Stomach (tissue), 9 donors: ENCODE data around the gene SLC44A2. TPM values are rescaled to one million over a fixed set of nuclear protein-coding genes. Genes with fewer than 3 reads are reported as not detected.

Experiments
- DNase-seq, 2 donors: peaks; one replicate each; pipeline versions ENCODE4 v3.0.0 to v3.0.0-alpha.2; 2013 to 2019
- H3K27ac ChIP-seq, 5 donors: fragments of 200-600 bp in 4 of 5; sonication (generic) in 4 of 5; one replicate each; pipeline ENCODE4 v1.5.1; 2013 to 2019; ENCODE audit warnings: mild to moderate bottlenecking in 1 of 5, moderate library complexity in 1 of 5
- H3K27me3 ChIP-seq, 3 donors: fragments of 200-600 bp; sonication (generic); one replicate each; pipeline ENCODE4 v1.5.1; 2017 to 2019; ENCODE audit warnings: mixed run types in 1 of 3
- H3K36me3 ChIP-seq, 4 donors: fragments of 200-600 bp; sonication (generic); 1 replicate in 3 of 4; 2 replicates in 1 of 4; pipeline ENCODE4 v1.5.1; 2016 to 2019
- H3K4me1 ChIP-seq, 4 donors: fragments of 200-600 bp; sonication (generic); one replicate each; pipeline ENCODE4 v1.5.1; 2016 to 2019
- H3K4me3 ChIP-seq, 4 donors: fragments of 200-600 bp; sonication (generic) in 3 of 4; one replicate each; pipeline ENCODE4 v1.5.1; 2016 to 2019; ENCODE audit warnings: mild to moderate bottlenecking in 1 of 4
- H3K9me3 ChIP-seq, 4 donors: fragments of 200-600 bp; sonication (generic); one replicate each; pipeline ENCODE4 v1.5.1; 2016 to 2019
- CTCF ChIP-seq, 7 experiments: fragments of 450-650 bp in 4 of 7; fragments of 200-600 bp in 3 of 7; sonication (generic) in 3 of 7; IDR thresholded peaks; one replicate each; pipeline ENCODE4 v1.5.1; 2016 to 2019; ENCODE audit warnings: antibody characterized with exemption in 7 of 7, control low read depth in 2 of 7, mild to moderate bottlenecking in 1 of 7
- EP300 ChIP-seq: sonication (generic); formaldehyde crosslinking; IDR thresholded peaks from one replicate; pipeline ENCODE4 v1.6.1; 2017; ENCODE audit warnings: antibody characterized with exemption
- POLR2A ChIP-seq, 4 donors: fragments of 450-650 bp; IDR thresholded peaks; one replicate each; pipeline ENCODE4 v1.6.1; 2016; ENCODE audit warnings: antibody characterized with exemption in 4 of 4, control low read depth in 2 of 4, mild to moderate bottlenecking in 1 of 4, moderate library complexity in 1 of 4
- POLR2AphosphoS5 ChIP-seq, 3 donors: sonication (generic); formaldehyde crosslinking; IDR thresholded peaks; one replicate each; pipeline ENCODE4 v1.6.1; 2016; ENCODE audit warnings: antibody characterized with exemption in 3 of 3
- WGBS, 5 donors: extraction: QIAGEN DNeasy Blood & Tissue Kit in 3 of 5; methylation state at CpG; one replicate each; pipeline versions ENCODE4 v1.1.5 to v1.1.7; 2013 to 2018; 5-methylcytosine and 5-hydroxymethylcytosine counted together
- intact Hi-C: fragments of 100-400 bp; cut with DNase I; formaldehyde crosslinking; loops from one replicate; pipeline ENCODE4 v1.15.1; 2023; ENCODE audit warnings: low total_unique reads
- polyA plus RNA-seq, 3 donors: library from polyadenylated mRNA; stranded (reverse); fragments of 200-250 nt; gene quantifications; one replicate each; pipeline ENCODE4 v1.2.3, GENCODE V29; 2013
- total RNA-seq, 5 donors: library from RNA; depleted of rRNA; stranded (reverse); fragments of >200 nt; gene quantifications; one replicate each; pipeline versions ENCODE4 v1.1.0 to v1.2.3, GENCODE V29; 2014 to 2016
- donor health status: healthy with polysubstance abuse.
- donor health status: Bipolar disorder and iron deficiency.
- donor health status: healthy.

Gene SLC44A2
- total and polyA plus RNA-seq, 8 donors: 26.1 to 161 (median 65.7) TPM

GRCh38 chr19:10587839-10588150, 37.6 kb upstream of the SLC44A2 start:
- 87 to 95% (median 94%) methylated on average over 2 of the region's 2 CpGs for WGBS, 5 donors

DNA sequence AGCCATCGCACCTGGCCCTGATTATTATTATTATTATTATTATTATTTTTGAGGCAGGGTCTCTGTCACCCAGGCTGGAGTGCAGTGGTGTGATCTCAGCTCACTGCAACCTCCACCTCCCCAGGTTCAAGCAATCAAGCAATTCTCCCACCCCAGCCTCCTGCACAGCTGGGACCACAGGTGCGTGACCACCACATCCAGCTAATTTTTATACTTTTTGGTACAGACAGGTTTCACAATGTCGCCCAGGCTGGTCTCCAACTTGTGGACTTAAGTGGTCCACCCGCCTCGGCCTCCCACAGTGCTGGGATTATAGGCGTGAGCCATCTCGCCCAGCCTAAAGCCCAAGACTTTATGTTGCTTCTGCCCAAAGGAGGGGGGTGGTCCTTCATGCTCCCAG, 32.2 kb upstream of the SLC44A2 start:
- no peak for DNase-seq
- no peak for TF ChIP-seq POLR2AphosphoS5 (IDR thresholded peaks at IDR 0.05)
- no peaks in the 10 kb centered on the region for H3K36me3 ChIP-seq
- H3K4me3 ChIP-seq: no peak overlapping the region
- H3K27me3 ChIP-seq: peaks cover 0 to 12% (median 0%) of the 10 kb centered on the region in 3 donors
- intact Hi-C loops: no loop called here
- no peaks in the 10 kb centered on the region for H3K9me3 ChIP-seq
- H3K27ac ChIP-seq: peak overlapping the region in 3 of 5 donors; percentile 35 to 75 (median 36)
- 85 to 96% (median 95%) methylated on average over 7 of the region's 7 CpGs for WGBS, 5 donors
- peaks cover 0 to 40% (median 31%) of the 10 kb centered on the region in 4 donors for H3K4me1 ChIP-seq

More at GRCh38 chr19:10587839-10588150, 37.6 kb upstream of the SLC44A2 start:
- Histone ChIP-seq H3K27ac (no peak overlapping the region), H3K36me3 (peaks cover 0 to 5% (median 0%) of the 10 kb centered on the region in 4 donors), H3K4me3 (no peak overlapping the region), H3K27me3 (peaks cover 0 to 30% (median 0%) of the 10 kb centered on the region in 3 donors), H3K9me3 (no peaks in the 10 kb centered on the region), H3K4me1 (peaks cover 0 to 10% (median 8%) of the 10 kb centered on the region in 4 donors)
- DNase-seq: no peak
- intact Hi-C loops: no loop called here
- TF ChIP-seq EP300: no peak
- no peak for TF ChIP-seq CTCF (IDR thresholded peaks at IDR 0.05)
- no peak for TF ChIP-seq POLR2AphosphoS5 (IDR thresholded peaks at IDR 0.05)
- TF ChIP-seq POLR2A (IDR thresholded peaks at IDR 0.05): no peak

DNA sequence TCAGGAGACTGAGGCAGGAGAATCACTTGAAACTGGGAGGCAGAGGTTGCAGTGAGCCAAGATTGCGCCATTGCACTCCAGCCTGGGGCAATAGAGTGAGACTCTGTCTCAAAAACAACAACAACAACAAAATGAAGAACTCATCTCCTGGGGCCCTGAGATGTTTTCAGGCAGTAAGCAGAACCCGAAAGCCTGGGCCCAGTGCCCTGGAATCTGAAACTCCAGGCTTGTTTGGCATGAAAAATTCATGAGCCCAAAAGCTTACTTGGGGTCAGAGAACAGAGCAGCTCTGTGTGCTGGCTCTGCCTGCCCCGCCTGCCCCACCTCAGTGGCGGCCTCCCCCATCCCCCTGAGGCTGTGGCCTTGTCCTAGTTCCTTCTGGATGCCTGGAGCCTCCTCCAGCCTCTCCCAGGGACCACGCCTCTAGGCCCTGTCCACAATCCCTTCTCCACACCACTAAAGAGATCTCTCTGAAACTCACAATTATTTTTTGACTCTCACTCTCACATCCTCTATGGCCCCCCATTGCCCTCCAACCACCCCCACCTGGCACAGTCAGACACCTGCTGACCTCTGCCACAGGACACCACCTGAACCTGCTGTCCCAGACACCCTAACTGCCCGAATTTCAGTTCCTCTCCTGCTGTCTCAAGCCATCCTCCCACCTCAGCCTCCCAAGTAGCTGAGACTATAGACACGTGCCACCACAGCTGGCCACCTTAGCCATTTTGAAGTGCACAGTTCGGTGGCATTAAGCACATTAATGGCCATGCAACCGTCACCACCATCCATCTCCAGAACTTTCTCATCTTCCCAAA, 31.3 kb upstream of the SLC44A2 start:
- no peak for DNase-seq
- no peaks in the 10 kb centered on the region for H3K36me3 ChIP-seq
- no peaks in the 10 kb centered on the region for H3K9me3 ChIP-seq
- TF ChIP-seq POLR2AphosphoS5 (IDR thresholded peaks at IDR 0.05) (no peak), POLR2A (IDR thresholded peaks at IDR 0.05) (no peak), EP300 (no peak), CTCF (IDR thresholded peaks at IDR 0.05) (no peak)
- peaks cover 0 to 40% (median 31%) of the 10 kb centered on the region in 4 donors for H3K4me1 ChIP-seq
- H3K27ac ChIP-seq: peak overlapping the region in 3 of 5 donors; percentile 35 to 75 (median 36)
- peaks cover 0 to 3% (median 0%) of the 10 kb centered on the region in 3 donors for H3K27me3 ChIP-seq
- H3K4me3 ChIP-seq: no peak overlapping the region
- WGBS, 5 donors: 56 to 73% (median 68%) methylated on average over 9 of the region's 9 CpGs
- intact Hi-C loops: no loop called here

- 94 to 97% (median 95%) methylated on average over 5 of the region's 5 CpGs for WGBS, 5 donors
- DNase-seq: no peak
- no peak for TF ChIP-seq POLR2AphosphoS5 (IDR thresholded peaks at IDR 0.05)
- TF ChIP-seq CTCF (IDR thresholded peaks at IDR 0.05): no peak
- no peak for TF ChIP-seq POLR2A (IDR thresholded peaks at IDR 0.05)
- no peak for TF ChIP-seq EP300
Observed at GRCh38 chr19:10600149-10600548, 25.2 kb upstream of the SLC44A2 start.

DNA sequence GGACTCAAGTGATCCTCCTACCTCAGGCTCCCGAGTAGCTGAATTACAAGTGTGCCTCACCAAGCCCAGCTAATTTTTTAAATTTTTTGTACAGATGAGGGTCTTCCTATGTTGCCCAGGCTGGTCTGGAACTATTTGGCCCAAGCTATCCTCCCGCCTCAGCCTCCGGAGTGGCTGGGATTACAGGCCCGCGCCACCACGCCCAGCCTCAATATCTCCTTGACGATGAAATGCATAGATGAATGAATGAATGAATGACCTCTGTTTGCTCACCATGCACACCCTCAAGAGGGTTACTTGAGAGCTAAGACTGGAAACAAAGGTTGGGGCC, 23.4 kb upstream of the SLC44A2 start:
- H3K36me3 ChIP-seq: no peaks in the 10 kb centered on the region
- TF ChIP-seq POLR2A (IDR thresholded peaks at IDR 0.05): no peak
- no peak for TF ChIP-seq CTCF (IDR thresholded peaks at IDR 0.05)
- TF ChIP-seq EP300: no peak
- TF ChIP-seq POLR2AphosphoS5 (IDR thresholded peaks at IDR 0.05): no peak
- H3K4me1 ChIP-seq: peaks cover 23 to 48% (median 32%) of the 10 kb centered on the region in 4 donors
- intact Hi-C loops: no loop called here
- no peaks in the 10 kb centered on the region for H3K9me3 ChIP-seq
- no peak for DNase-seq
- 13 to 31% (median 26%) methylated on average over 7 of the region's 7 CpGs for WGBS, 5 donors
- H3K27ac ChIP-seq: peak overlapping the region in 1 of 5 donors; percentile 89
- H3K27me3 ChIP-seq: no peaks in the 10 kb centered on the region
- H3K4me3 ChIP-seq: peak overlapping the region; percentile 86 to 98 (median 92)

More at GRCh38 chr19:10600149-10600548, 25.2 kb upstream of the SLC44A2 start:
- Histone ChIP-seq H3K36me3 (no peaks in the 10 kb centered on the region), H3K4me3 (no peak overlapping the region), H3K27me3 (no peaks in the 10 kb centered on the region), H3K9me3 (no peaks in the 10 kb centered on the region), H3K27ac (no peak overlapping the region), H3K4me1 (peaks cover 23 to 52% (median 46%) of the 10 kb centered on the region in 4 donors)
- intact Hi-C loops: no loop called here
